ENCODE data around the gene ECHDC1.

The ECHDC1 gene

DNA sequence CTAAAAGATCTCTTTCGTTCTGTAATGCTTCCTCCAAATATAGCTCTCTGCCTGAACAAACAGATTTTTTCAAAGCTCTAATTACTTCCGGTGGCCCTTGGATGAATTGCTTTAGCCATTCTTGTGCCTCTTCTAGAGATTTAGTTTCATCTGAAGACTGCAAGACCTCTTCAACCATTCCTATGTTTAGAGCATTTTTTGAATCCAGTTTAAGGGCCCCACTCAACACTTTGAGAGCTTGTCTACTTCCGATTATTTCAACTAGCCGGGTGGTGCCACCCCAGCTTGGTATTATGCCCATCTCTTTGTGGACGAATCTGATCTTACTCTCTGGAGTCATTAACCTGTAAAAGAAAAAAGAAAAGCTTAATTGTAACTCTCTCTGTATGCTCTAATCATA, 53.5 kb downstream of the ECHDC1 start:
- no peak for DNase-seq (ENCODE audit: low read depth)

DNA sequence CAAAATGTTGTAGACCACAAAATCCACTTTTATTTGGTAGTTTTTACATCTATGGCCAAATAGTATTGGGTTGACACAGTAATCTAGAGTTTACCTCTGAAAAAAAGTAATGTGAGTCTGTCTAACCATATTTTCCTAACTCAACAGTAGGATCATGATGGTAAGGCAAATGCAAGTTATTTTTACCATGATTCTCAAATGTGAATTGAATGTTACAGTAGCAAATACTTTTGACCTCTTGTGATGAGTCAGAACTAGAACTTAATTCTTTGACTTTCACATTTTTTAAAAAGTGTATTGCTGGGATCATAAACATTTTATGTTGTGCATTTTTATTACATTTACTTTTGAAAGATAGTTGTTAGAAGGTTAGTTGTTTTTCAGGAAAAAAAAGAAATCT, 54.7 kb downstream of the ECHDC1 start:
- no peak for DNase-seq (ENCODE audit: low read depth)

DNA sequence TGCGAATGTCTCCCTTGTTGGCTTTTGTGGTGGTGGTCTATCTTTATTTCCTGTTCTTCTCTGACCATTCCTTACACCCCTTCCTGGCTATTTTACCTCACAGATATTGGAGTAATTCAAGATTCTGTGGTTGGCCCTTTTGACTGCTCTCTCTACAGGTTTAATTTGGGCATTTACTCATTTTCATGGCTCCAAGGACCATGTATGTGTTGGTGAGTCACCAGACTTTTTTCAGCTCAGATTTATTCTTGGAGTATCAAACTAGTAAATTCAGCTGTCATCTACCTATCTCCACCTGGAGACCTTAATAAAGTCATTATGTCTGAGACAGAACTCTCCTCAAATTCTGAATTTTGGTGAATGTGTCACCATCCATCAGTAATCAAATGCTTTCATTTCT, 61.2 kb downstream of the ECHDC1 start:
- no peak for DNase-seq (ENCODE audit: low read depth)

DNA sequence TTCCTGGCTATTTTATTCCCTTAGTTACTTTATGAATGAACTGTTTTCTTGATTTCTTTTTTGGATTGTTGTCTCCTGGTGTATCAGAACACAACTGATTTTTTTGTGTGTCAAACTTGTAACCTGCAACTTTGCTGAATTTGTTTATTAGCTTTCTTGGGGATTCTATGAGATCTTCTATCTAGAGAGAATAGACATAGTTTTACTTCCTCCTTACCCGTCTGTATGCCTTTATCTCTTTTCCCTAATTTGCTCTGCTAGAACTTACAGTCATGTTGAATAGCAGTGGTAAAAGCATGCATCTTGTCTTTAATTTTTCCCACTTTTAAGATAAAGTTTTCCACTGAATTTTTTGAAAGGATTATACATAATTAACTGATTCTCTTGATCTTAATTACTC, 63.6 kb downstream of the ECHDC1 start:
- DNase-seq (ENCODE audit: low read depth), result no peak

DNA sequence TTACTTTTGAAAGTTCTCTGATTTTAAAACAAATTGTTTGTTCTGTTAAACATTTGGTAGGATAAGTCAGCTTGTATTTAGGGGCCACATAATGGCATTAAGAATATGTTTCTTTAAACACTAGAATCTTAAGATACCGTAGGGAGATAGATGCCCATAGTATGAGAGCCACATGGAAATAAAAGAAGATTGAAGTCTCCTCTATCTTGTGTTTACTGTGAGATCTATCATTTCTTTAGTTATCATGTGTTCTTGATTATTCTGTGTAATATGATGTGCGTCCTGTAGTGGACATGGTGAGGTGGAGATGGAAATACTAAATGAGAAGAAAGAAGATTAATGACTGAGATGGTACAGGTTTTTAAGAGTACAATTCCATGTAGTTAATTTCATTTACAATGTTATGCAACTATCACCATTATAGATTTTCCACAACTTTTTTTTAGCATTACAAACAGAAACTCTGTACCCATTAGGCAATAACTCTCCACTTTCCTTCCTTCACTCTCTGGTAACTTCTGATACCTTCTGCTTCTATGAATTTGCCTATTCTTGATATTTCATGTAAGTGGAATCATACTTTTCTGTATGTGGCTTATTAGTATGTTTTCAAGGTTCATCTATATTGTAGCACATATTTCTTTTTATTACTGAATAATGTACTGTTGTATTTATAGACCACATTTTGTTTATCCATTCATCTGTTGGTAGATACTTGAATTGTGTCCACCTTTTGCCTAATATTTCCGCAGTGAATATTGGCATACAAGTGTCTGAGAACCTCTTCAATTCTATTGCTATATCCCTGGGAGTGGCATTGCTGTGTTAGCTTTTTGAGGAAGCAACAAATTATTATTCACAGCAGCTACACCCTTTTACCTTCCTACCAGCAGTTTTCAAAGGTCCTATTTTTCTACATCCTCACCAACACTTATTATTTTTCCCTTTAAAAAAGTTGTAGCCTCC, 65.2 kb downstream of the ECHDC1 start:
- no peak for DNase-seq (ENCODE audit: low read depth)

GRCh38 chr6:127276331-127276730, 67.1 kb downstream of the ECHDC1 start:
- DNase-seq (ENCODE audit: low read depth), result no peak

DNA sequence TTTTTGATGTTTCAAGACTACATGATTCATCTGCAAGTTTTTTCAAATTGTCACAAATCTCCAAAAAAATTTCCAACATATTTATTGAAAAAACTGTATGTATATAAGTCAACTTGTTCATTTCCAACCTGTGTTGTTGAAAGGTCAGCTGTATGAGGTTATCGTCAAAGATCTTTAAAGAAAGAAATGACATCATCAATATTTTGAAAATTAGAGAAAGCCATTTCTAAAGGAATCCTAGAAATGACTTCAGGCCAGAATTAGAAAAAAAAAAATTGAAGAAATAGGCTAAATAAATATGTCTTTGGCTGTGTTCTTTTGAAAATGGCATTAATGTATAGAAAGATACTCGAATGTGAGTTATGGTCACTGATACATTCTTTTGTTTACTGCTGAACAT, 69.9 kb downstream of the ECHDC1 start:
- DNase-seq (ENCODE audit: low read depth), result no peak

- no peak for DNase-seq (ENCODE audit: low read depth)
These were observed 70.8 kb downstream of the ECHDC1 start for GRCh38 chr6:127272576-127272975.

DNA sequence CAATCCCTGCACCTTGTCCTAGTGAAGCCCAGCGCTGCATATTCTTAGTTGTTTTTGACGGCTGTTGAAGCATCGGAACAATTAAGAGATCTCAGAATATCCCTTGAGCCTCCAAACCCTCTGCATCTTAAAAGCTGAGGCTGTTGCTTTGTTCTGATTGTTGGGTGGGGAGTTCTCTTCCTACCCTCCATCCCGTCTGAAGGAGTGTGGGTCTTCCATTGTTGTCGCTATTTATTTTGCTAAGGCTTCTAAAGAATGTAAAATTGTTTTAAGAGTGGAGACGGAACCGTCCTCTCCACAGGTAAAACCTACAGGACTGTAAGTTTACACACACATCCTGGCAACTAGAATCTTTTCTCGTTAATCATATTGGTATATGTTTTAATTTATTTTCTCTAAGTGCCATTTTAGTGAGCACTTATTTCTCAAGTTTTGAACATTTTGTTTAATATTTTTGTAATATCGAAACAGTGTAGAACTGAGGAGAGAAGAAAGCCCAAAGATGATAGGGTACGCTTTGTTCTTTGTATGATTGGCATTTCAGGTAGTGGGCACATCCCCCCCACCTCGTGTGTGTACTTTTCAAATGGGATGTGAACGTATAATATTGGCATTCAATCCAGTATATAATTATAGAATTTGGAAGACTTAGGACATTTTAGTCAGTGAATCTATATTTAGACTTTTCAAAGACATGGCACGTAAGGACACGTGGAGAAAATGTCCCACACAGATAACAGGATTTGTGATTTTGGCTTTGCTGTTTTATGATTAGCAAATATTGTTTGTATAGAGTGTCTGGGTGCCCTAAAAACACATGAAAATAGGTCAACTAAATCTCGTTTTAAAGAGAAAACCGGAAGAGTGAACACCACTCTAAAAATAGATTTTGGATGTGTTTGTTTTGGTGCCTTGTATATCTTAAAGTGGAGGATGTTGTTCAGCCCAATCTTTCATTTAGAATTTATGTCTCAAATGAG, 75.5 kb downstream of the ECHDC1 start:
- no peak for DNase-seq (ENCODE audit: low read depth)

DNA sequence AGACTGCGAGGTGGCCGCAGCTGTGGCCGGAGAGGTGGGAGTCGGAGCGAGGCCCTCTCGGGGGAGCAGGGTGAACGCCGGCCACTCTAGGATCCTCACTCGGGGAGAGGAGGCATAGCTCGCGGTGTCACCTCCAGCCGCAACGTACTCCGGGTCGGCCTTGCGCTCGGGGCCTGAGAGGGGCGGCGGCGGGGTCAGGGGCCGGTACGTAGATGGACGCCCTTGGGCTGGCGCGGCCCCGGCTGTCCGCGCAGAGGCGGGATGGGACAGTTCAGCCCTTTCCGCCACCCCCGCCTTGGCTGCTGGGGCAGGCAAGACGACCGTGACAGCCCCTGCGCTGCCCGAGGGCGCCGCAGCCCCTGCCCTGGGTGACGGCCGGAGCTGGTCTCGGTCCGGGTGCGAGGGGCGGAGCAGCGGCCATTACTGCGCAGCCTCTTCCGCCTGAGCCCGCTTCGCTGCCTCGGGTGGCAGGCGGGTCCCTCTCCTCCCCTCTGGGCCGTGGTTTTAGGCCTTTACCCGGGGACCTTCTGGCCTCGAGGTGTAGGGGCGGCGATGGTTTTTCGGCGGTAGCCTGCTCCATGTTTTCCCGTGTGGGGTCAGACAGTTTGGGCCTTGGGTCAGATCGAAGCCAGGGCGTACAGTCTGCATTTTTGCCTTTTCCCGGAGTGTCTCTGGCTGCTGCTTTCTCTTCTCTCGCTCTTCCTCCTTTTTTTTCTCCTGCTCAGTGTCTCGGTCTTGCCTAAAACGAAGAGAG, 76.3 kb downstream of the ECHDC1 start:
- peak; percentile 28 for DNase-seq (ENCODE audit: low read depth)

DNA sequence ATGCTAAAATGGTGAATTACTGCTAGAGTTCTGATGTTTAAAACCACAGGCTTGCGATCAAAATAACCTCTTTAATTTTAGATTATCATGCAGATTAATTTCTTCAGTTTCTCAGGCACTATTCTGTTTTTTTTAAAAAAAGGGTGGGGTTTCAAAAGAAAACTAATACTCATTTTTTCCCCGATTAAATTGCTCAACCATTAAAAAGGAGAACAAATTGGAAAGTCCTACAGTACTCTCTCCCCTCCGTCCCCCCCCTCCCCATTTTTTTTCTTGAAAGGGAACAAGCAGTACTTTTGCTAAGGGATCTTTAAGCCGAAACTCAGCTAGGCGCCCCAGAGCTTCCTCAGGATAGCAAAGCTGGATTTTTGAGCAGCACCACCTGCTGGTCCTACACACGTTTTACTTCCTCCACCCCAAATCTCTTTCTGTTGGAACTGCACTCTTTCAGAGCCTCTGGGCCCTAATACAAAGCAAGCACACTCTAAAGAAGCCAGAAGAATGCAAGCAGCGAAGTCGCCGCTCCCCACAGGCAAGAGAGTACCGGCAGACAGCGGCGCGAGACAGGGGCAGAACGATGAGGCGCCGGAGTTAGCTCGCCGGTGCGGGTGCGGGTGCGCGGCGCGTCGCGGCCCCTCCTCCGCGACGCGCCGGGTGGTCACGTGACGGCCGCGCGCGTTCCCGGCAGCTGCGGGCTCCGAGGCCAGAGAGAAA, 77.1 kb downstream of the ECHDC1 start, which contains the start of gene RNF146:
TSS of gene RNF146 (plus strand) at position 687 of the 714 bp plus-strand sequence. CDS start 13,475 bp downstream, outside the sequence.
- peak; percentile 47 for DNase-seq (ENCODE audit: low read depth)

- no peak for DNase-seq (ENCODE audit: low read depth)
These were observed 79.9 kb downstream of the ECHDC1 start for GRCh38 chr6:127263481-127263880.

DNA sequence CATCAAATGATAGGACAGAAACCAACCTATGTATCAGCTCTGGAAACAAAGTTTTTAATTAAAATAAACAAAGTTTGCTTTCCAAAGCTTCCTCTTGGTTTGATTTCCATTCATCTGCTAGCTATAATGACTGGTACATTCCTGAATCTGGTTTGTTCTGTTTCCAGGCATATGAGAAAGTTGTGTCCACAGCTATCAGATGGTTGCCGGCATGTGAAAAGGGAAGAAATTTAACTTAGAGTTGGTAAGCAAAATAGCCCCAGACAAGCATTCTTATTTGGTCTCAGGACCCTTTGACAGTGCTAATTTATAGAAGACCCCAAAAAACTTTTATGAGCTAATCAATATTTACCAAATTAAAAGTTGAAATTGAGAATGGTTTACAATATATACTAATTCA, 80.5 kb downstream of the ECHDC1 start:
- no peak for DNase-seq (ENCODE audit: low read depth)

DNA sequence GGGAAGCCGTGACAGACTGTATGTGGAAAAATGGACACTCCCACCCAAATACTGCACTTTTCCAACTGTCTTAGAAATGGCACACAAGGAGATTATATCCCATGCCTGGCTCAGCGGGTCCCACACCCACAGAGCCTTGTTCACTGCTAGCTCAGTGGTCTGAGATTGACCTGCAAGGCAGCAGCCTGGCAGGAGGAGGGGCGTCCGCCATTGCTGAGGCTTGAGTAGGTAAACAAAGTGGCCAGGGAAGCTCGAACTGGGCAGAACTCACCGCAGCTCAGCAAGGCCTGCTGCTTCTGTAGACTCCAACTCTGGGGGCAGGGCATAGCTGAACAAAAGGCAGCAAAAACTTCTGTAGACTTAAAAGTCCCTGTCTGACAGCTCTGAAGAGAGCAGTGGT, 88.1 kb downstream of the ECHDC1 start:
- DNase-seq (ENCODE audit: low read depth), result no peak

DNA sequence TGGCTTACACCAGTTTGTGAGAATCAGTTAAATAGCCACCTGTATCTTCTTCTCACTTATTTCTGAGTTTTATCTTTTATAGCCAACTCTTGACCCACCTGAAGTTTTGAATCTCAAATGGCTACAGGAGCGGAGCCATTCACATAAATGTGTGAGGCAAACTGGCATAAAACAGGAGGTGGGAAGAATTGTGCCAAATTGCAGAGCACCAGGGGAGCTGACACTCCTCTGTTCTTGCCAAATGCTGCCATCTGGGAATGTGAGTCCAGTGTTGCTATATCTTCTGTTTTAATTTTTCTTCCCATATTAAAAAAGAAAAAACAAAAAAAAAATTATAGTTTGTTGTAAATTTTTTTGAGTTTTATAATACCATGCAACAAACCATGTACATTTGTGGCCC, 93.8 kb downstream of the ECHDC1 start:
- DNase-seq (ENCODE audit: low read depth), result no peak

GRCh38 chr6:127247114-127248096, 96.0 kb downstream of the ECHDC1 start:
- no peak for DNase-seq (ENCODE audit: low read depth)

DNA sequence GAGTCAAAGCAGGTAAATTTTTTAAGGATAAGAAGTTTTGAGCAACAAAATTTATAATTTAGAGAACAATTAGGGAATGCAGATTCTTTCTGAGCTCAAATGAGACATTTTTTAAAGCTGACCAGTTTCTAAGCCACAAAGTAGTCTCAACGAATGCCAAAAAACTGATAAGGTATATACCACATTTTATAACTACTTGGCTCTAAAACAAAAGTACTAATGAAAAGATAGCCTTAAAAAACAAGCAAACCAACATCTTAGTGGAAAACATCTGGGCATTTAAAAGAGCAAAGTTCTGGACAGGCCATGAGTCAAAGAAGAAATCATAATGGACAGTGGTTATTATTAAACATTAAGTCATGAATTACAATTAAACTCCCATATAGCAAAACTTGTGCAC, 99.9 kb downstream of the ECHDC1 start:
- no peak for DNase-seq (ENCODE audit: low read depth)
